ENCODE measurements around the gene MIA. TPM values are rescaled to one million over a fixed set of nuclear protein-coding genes. Genes with fewer than 3 reads are reported as not detected.

The MIA gene
- total and polyA plus RNA-seq, 2 of the 8 experiments (the other 6 are each of a cell fraction or from before 2014, with no cell fraction given), result not detected

GRCh38 chr19:40747536-40747935 lies 27.8 kb upstream of the MIA start:
- no peak for DNase-seq (ENCODE audit: low read depth in 1 of 2, low spot score in 2 of 2)
- Histone ChIP-seq H3K36me3 (ENCODE audit: control insufficient read depth in 2 of 4, insufficient read depth in 4 of 4, low read length in 3 of 4) (peaks cover 0 to 8% (median 0%) of the 10 kb centered on the region in 4 experiments; a peak in 2 of 8 replicates), H2AFZ (ENCODE audit: low read length) (no peak overlapping the region), H3K4me2 (ENCODE audit: insufficient read depth in 1 of 2, low read depth in 2 of 2, low read length in 2 of 2) (no peak overlapping the region), H3K27me3 (replicated peaks in 1 of 4; ENCODE audit: control insufficient read depth in 3 of 4, extremely low read depth in 1 of 4, insufficient read depth in 3 of 4, low read length in 3 of 4) (no peaks in the 10 kb centered on the region), H3K23me2 (ENCODE audit: low read depth, low read length) (peaks cover 9% of the 10 kb centered on the region), H3K79me1 (ENCODE audit: low read depth, low read length) (no peaks in the 10 kb centered on the region; the same call in 1 of the 2 replicates), H3K27ac (ENCODE audit: low read depth, low read length) (no peak overlapping the region), H2BK15ac (ENCODE audit: low read length) (no peak overlapping the region), H2AK5ac (ENCODE audit: low read depth, low read length) (no peak overlapping the region), H3K79me2 (ENCODE audit: control insufficient read depth in 1 of 2, insufficient read depth in 2 of 2, low read length in 2 of 2) (peaks cover 14 to 35% of the 10 kb centered on the region in 2 experiments), H3K23ac (ENCODE audit: insufficient read length) (no peak overlapping the region), H3K56ac (replicated peaks; ENCODE audit: insufficient read length, low read depth, low read length) (no peak overlapping the region), H4K5ac (ENCODE audit: insufficient read length, low read depth, low read length) (no peak overlapping the region), H4K20me1 (replicated peaks in 1 of 2; ENCODE audit: control insufficient read depth in 1 of 2, insufficient read depth in 2 of 2, low read length in 2 of 2) (no peaks in the 10 kb centered on the region), H3K4ac (replicated peaks; ENCODE audit: insufficient read length, low read depth, low read length) (no peak overlapping the region), H3K14ac (ENCODE audit: insufficient read length) (no peak overlapping the region), H3K4me1 (replicated peaks in 1 of 4; ENCODE audit: control insufficient read depth in 3 of 4, insufficient read depth in 4 of 4, low read length in 3 of 4) (peaks cover 0 to 20% (median 5%) of the 10 kb centered on the region in 4 experiments; a peak in 4 of 7 replicates), H2BK5ac (ENCODE audit: low read depth, low read length) (no peak overlapping the region), H4K91ac (replicated peaks; ENCODE audit: insufficient read length, low read length) (no peak overlapping the region), H3K4me3 (ENCODE audit: extremely low read depth in 1 of 4, insufficient read depth in 2 of 4, low read depth in 3 of 4, low read length in 4 of 4) (no peak overlapping the region), H2BK20ac (ENCODE audit: low read length) (no peak overlapping the region), H3K9ac (replicated peaks in 1 of 4; ENCODE audit: extremely low read depth in 1 of 4, low read depth in 3 of 4, low read length in 3 of 4) (no peak overlapping the region), H4K8ac (ENCODE audit: extremely low read depth, insufficient read depth, low read length) (no peak overlapping the region), H2BK12ac (ENCODE audit: low read depth, low read length) (no peak overlapping the region), H3K18ac (ENCODE audit: extremely low read depth, low read length) (no peak overlapping the region), H2BK120ac (replicated peaks; ENCODE audit: low read depth, low read length) (no peak overlapping the region), H3K9me3 (ENCODE audit: insufficient read depth in 2 of 2, low read depth in 1 of 2, low read length in 1 of 2) (no peaks in the 10 kb centered on the region)
- CTCF ChIA-PET (ENCODE audit: partially characterized antibody), result interaction anchor here (0.6 to 1.1 kb wide), 3 partner anchors 10 to 84 kb away, joined by 3 to 5 read pairs (median 3); no protein-coding TSS in a partner anchor
- POLR2A ChIA-PET (ENCODE audit: partially characterized antibody), result interaction anchor here (1.5 to 15.7 kb wide), 5 partner anchors 6 to 54 kb away, joined by 3 to 399 read pairs (median 120); partner anchors contain the start of genes ACTMAP, COQ8B, EGLN2 and ITPKC
- TF ChIP-seq CREB1 (IDR thresholded peaks at IDR 0.05) (no peak), KDM4A (IDR thresholded peaks at IDR 0.05; ENCODE audit: low read depth, low read length, severe bottlenecking) (no peak), YY1 (IDR thresholded peaks at IDR 0.05; ENCODE audit: low read depth, low read length) (no peak), BRCA1 (IDR thresholded peaks at IDR 0.05; ENCODE audit: low read depth, low read length) (no peak), RBBP5 (IDR thresholded peaks at IDR 0.05; ENCODE audit: borderline replicate concordance, low read depth, low read length) (no peak), SAP30 (IDR thresholded peaks at IDR 0.05; ENCODE audit: insufficient read depth, insufficient replicate concordance, low read length) (no peak), ATF2 (IDR thresholded peaks at IDR 0.05; ENCODE audit: low read length) (no peak), CHD1 (IDR thresholded peaks at IDR 0.05; ENCODE audit: low read depth, low read length) (no peak), SP1 (IDR thresholded peaks at IDR 0.05; ENCODE audit: low read depth, low read length) (no peak), GABPA (IDR thresholded peaks at IDR 0.05; ENCODE audit: borderline replicate concordance, insufficient read depth, low read length) (no peak), TBP (IDR thresholded peaks at IDR 0.05; ENCODE audit: low read depth, low read length) (no peak)
- FAIRE-seq, result no peak
- WGBS, 2 experiments (ENCODE audit: extremely low coverage in 1 of 2, insufficient coverage in 1 of 2, insufficient read length in 1 of 2, insufficient replicate concordance in 2 of 2, low coverage in 1 of 2, low lambda C conversion rate in 2 of 2, missing lambda C conversion rate in 1 of 2), result 93% methylated on average over 7 of the region's 7 CpGs; no CpG with 5 or more reads in 1 of the 2 experiments

All from H1 (cell line).